K562 (cell line): ENCODE data around the gene ZNF646. TPM values are rescaled to one million over a fixed set of nuclear protein-coding genes. Genes with fewer than 3 reads are reported as not detected.
A peak's percentile ranks its signal among the peaks of the same experiment; 100 is the strongest.

Source experiments
- ATF7 ChIP-seq: fragments of 450-650 bp; IDR thresholded peaks from 2 replicates; pipeline ENCODE4 v1.7.1; 2014; ENCODE audit warnings: mild to moderate bottlenecking, moderate library complexity
- BRCA1 ChIP-seq, 2 experiments: fragments of 450-650 bp in 1 of 2; sonication (generic) in 1 of 2; formaldehyde crosslinking in 1 of 2; IDR thresholded peaks; 2 replicates each; pipeline versions ENCODE4 v1.5.0 to v1.6.1; 2017 to 2020; ENCODE audit warnings: mild to moderate bottlenecking in 1 of 2, missing genetic modification reagents in 1 of 2
- CAMTA2 ChIP-seq: fragments of 250-450 bp; sonication (Bioruptor Pico); conservative IDR thresholded peaks from 2 replicates; pipeline ENCODE4 v1.5.1; 2022
- CBX3 ChIP-seq, 2 experiments: IDR thresholded peaks; 1 replicate in 1 of 2; 2 replicates in 1 of 2; pipeline ENCODE4 v1.6.1; 2012; ENCODE audit warnings: inconsistent platforms in 2 of 2, low read length in 2 of 2, borderline replicate concordance in 1 of 2, control low read depth in 1 of 2
- CCNT2 ChIP-seq: IDR thresholded peaks from 2 replicates; pipeline ENCODE4 v1.6.1; 2011; ENCODE audit warnings: borderline replicate concordance, low read depth, mild to moderate bottlenecking, moderate library complexity, mixed read lengths, low read length; ENCODE audit not compliant: insufficient read length; ENCODE audit errors: extremely low read depth
- ETS2 ChIP-seq: IDR thresholded peaks from 2 replicates; pipeline ENCODE4 v1.6.1; 2016; ENCODE audit warnings: borderline replicate concordance, missing genetic modification characterization, mild to moderate bottlenecking, moderate library complexity, missing compliant biosample characterization; ENCODE audit not compliant: poor library complexity, severe bottlenecking
- FOXM1 ChIP-seq, 2 experiments: fragments of 450-650 bp in 1 of 2; sonication (generic) in 1 of 2; formaldehyde crosslinking in 1 of 2; IDR thresholded peaks; 2 replicates each; pipeline versions ENCODE4 v1.6.1 to v1.9.0; 2017 to 2022; ENCODE audit warnings: low read depth in 2 of 2, mild to moderate bottlenecking in 2 of 2, missing genetic modification reagents in 1 of 2, moderate library complexity in 1 of 2
- HDGF ChIP-seq: fragments of 450-650 bp; IDR thresholded peaks from 2 replicates; pipeline ENCODE4 v1.6.1; 2016
- HNRNPK ChIP-seq: fragments of 200-400 bp; formaldehyde crosslinking; IDR thresholded peaks from one replicate; pipeline ENCODE4 v1.6.1; 2018; ENCODE audit warnings: mild to moderate bottlenecking, low read depth, low read length; ENCODE audit not compliant: poor library complexity, severe bottlenecking
- KDM4B ChIP-seq, 2 experiments: fragments of 450-650 bp in 1 of 2; sonication (generic) in 1 of 2; IDR thresholded peaks; 2 replicates each; pipeline ENCODE4 v1.6.1; 2016 to 2017; ENCODE audit warnings: borderline replicate concordance in 2 of 2, antibody characterized with exemption in 1 of 2, low read depth in 1 of 2, mild to moderate bottlenecking in 1 of 2
- KDM5B ChIP-seq: fragments of 200-600 bp; sonication (generic); IDR thresholded peaks from 2 replicates; pipeline ENCODE4 v1.6.1; 2012; ENCODE audit warnings: low read depth, mild to moderate bottlenecking, moderate library complexity, low read length, control low read depth, inconsistent platforms; ENCODE audit not compliant: insufficient replicate concordance
- MTA3 ChIP-seq: fragments of 450-650 bp; formaldehyde crosslinking; IDR thresholded peaks from 2 replicates; pipeline ENCODE4 v1.6.1; 2017; ENCODE audit warnings: mild to moderate bottlenecking, borderline replicate concordance
- PHF21A ChIP-seq: fragments of 450-650 bp; IDR thresholded peaks from 2 replicates; pipeline ENCODE4 v1.6.1; 2017; ENCODE audit warnings: low read depth, borderline replicate concordance
- RHOXF2B ChIP-seq: fragments of 250-450 bp; sonication (Bioruptor Pico); conservative IDR thresholded peaks from 2 replicates; pipeline ENCODE4 v1.5.1; 2021
- SAFB ChIP-seq: fragments of 200-400 bp; formaldehyde crosslinking; IDR thresholded peaks from 2 replicates; pipeline ENCODE4 v1.6.1; 2017; ENCODE audit warnings: low read depth, low read length, borderline replicate concordance
- SMAD1 ChIP-seq: fragments of 150-350 bp; IDR thresholded peaks from 2 replicates; pipeline ENCODE4 v1.6.1; 2014; ENCODE audit warnings: low read length, low read depth; ENCODE audit not compliant: partially characterized antibody
- SMC3 ChIP-seq: conservative IDR thresholded peaks from 2 replicates; pipeline ENCODE4 v1.6.1; 2011; ENCODE audit warnings: low read depth, low read length, improper control_type of control experiment; ENCODE audit not compliant: insufficient read depth
- TAF7 ChIP-seq: fragments of 450-650 bp; IDR thresholded peaks from 2 replicates; pipeline ENCODE4 v1.6.1; 2016; ENCODE audit warnings: missing genetic modification characterization, missing compliant biosample characterization
- ZFPM2 ChIP-seq: fragments of 250-450 bp; sonication (Bioruptor Pico); IDR thresholded peaks from 2 replicates; pipeline ENCODE4 v1.5.1; 2022; ENCODE audit warnings: mild to moderate bottlenecking
- ZHX1 ChIP-seq: fragments of 150-350 bp; conservative IDR thresholded peaks from 2 replicates; pipeline ENCODE4 v1.6.1; 2014; ENCODE audit warnings: low read length
- ZNF445 ChIP-seq: fragments of 250-450 bp; sonication (Bioruptor Pico); IDR thresholded peaks from 2 replicates; pipeline ENCODE4 v1.4.0; 2020; ENCODE audit warnings: low read depth, mild to moderate bottlenecking, moderate library complexity
- ZNF551 ChIP-seq: fragments of 250-450 bp; sonication (Bioruptor Pico); IDR thresholded peaks from 2 replicates; pipeline ENCODE4 v1.5.0; 2021; ENCODE audit warnings: mild to moderate bottlenecking, moderate library complexity
- ZNF76 ChIP-seq: fragments of 250-450 bp; sonication (Bioruptor Pico); IDR thresholded peaks from 2 replicates; pipeline ENCODE4 v1.4.0; 2020; ENCODE audit warnings: mild to moderate bottlenecking, moderate library complexity, borderline replicate concordance
- polyA plus RNA-seq, 8 experiments: library from polyadenylated mRNA; depleted of rRNA in 4 of 8; stranded (reverse) in 5 of 8; unstranded in 3 of 8; fragments of >200 nt; fragmentation: Nextera tagmentation in 2 of 8; fragmentation: Illumina TruSeq in 1 of 8; extraction: Ambion mirVana in 2 of 8; extraction: Trizol in 1 of 8; gene quantifications; 2 replicates each; pipeline versions ENCODE4 v1.2.1 to v1.2.3, GENCODE V29; 2011 to 2014; ENCODE audit warnings: inconsistent platforms in 1 of 8, missing spikeins in 1 of 8
- total RNA-seq, 7 experiments: library from RNA; depleted of rRNA in 6 of 7; stranded (reverse); fragments of >200 nt in 6 of 7; fragmentation: Illumina TruSeq in 2 of 7; extraction: Trizol in 2 of 7; gene quantifications; 2 replicates each; pipeline versions ENCODE4 v1.2.1 to v1.2.3, GENCODE V29; 2011 to 2021; ENCODE audit warnings: low replicate concordance in 1 of 7
- TF ChIP-seq, protein P1 (sequence below), 2 experiments: fragments of 450-650 bp in 1 of 2; sonication (generic) in 1 of 2; formaldehyde crosslinking; conservative IDR thresholded peaks; 2 replicates each; pipeline versions ENCODE4 v1.4.0 to v1.8.1; 2020 to 2022; ENCODE audit warnings: mild to moderate bottlenecking in 1 of 2, missing genetic modification reagents in 1 of 2
- TF ChIP-seq, protein P2 (sequence below): fragments of 450-650 bp; IDR thresholded peaks from 2 replicates; pipeline ENCODE4 v1.6.1; 2016; ENCODE audit warnings: low read depth, mild to moderate bottlenecking, moderate library complexity

ZNF646 gene
- total and polyA plus RNA-seq, 9 of the 15 experiments (the other 6 are each of a cell fraction or from before 2014, with no cell fraction given) = 0.08 to 20.6 (median 8.0) TPM

GRCh38 chr16:31105677-31106213 is 31.5 kb downstream of the ZNF646 start (continued):
- TF ChIP-seq CBX3 (IDR thresholded peaks at IDR 0.05; ENCODE audit: borderline replicate concordance in 1 of 2, low read length in 2 of 2) (peak in 1 of 2 experiments; percentile 35; a peak in 1 of 3 replicates), FOXM1 (IDR thresholded peaks at IDR 0.05; ENCODE audit: low read depth) (no peak), FOXM1 (CRISPR knock-in tag; IDR thresholded peaks at IDR 0.05; ENCODE audit: low read depth) (no peak), PHF21A (0 out of 2 replicates have a peak, but pooled peaks have one; percentile 14), ZNF551 (CRISPR knock-in tag) (no peak), SAFB (peak; percentile 67; the same call in 1 of the 2 replicates), KDM5B (no peak), HNRNPK (no peak), RHOXF2B (CRISPR knock-in tag) (no peak), CCNT2 (peak; percentile 99), BRCA1 (IDR thresholded peaks at IDR 0.05) (no peak), BRCA1 (CRISPR knock-in tag; IDR thresholded peaks at IDR 0.05) (no peak), ZHX1 (no peak), KDM4B (IDR thresholded peaks at IDR 0.05; ENCODE audit: borderline replicate concordance in 2 of 2, low read depth in 1 of 2) (no peak), ATF7 (peak; percentile 56), ZFPM2 (CRISPR knock-in tag) (no peak), ZNF76 (CRISPR knock-in tag) (no peak), TAF7 (tag) (0 out of 2 replicates have a peak, but pooled peaks have one; percentile 50), SMAD1 (no peak), ZNF445 (CRISPR knock-in tag) (no peak), MTA3 (peak; percentile 94), CAMTA2 (CRISPR knock-in tag) (no peak), SMC3 (peak; percentile 58), ETS2 (tag) (no peak), HDGF (no peak)
- TF ChIP-seq, protein P1, sequence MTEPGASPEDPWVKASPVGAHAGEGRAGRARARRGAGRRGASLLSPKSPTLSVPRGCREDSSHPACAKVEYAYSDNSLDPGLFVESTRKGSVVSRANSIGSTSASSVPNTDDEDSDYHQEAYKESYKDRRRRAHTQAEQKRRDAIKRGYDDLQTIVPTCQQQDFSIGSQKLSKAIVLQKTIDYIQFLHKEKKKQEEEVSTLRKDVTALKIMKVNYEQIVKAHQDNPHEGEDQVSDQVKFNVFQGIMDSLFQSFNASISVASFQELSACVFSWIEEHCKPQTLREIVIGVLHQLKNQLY (CRISPR knock-in tag; conservative IDR thresholded peaks at IDR 0.05) = peak; percentile 98 to 99
- TF ChIP-seq, protein P2, sequence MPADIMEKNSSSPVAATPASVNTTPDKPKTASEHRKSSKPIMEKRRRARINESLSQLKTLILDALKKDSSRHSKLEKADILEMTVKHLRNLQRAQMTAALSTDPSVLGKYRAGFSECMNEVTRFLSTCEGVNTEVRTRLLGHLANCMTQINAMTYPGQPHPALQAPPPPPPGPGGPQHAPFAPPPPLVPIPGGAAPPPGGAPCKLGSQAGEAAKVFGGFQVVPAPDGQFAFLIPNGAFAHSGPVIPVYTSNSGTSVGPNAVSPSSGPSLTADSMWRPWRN = peak; percentile 60; the same call in 1 of the 2 replicates
